ENCODE results near the gene DGKZ.

Gene DGKZ

DNA sequence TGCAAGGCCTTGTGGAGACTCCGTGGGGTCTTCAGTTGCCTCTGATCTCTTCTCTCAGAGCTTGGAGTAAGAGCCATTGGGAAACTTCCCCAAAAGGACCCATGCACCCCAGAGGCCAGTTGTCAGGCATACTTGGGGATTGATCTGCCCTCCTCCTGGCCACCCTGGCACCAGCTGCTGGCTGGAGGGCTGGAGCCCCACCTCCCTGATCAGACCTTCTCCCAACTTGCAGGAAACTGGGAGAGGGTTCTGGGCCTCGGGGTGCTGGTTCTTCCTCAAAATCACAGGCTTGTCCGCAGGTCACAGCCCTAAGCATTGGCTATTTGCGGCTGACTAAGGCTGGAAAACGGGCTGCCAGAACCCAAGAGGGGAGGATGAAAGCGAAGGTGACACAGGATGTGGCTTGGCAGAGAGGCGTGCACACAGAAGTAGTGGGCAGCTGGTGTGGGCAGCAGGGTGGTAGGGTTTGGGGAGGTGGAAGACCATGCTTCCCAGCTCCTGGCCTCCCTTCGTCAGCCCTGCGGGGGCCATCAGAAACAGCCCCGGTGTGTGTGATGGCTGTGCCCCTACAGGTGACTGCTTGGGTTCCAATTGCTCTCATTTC is 1.3 kb upstream of the DGKZ start:
- no peak for DNase-seq (ENCODE audit: low spot score)

- peak; percentile 20 for DNase-seq (ENCODE audit: low spot score)
Observed at GRCh38 chr11:46347637-46348311, 511 bp downstream of the DGKZ start.

DNA sequence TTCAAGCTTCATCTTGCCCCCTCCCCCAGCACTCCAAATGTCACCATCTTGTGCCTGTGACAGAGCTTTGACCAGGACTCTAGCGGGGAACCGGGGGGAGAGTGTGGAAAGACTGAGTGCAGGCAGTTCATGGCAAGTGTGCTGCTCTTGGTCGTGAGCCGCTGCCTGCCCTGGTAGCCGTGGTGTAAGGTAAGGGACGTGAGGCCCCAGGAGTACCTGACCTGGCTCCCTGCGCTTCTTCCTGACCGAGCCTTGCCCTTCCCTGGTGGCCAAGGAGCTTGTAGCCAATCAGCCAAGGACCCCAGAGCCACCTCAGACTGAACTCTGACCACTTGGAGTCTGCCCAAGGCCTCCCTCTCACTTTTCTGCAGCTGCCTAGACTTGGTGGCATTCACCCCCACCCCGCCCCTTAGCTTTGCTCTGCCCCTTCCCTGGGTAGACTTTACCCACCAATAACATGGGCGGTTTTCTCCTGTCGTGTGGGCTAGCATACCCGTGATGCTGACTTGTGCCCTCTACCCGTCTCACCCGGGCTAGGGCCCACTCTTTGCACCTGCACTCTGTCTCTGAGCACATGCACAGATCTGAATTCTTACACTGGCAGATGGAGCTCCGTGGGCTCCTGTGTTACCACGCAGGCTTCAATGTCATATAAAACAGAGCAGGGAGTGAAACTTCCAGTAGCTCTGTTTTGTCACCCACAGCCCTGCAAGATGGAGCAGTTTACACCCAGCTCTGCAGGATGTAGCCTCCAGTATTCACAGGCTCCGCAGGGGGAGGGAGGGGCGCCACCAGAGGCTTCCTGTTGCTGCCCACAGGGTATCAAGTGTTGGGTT is 1.5 kb downstream of the DGKZ start:
- DNase-seq (ENCODE audit: low spot score) = no peak

DNA sequence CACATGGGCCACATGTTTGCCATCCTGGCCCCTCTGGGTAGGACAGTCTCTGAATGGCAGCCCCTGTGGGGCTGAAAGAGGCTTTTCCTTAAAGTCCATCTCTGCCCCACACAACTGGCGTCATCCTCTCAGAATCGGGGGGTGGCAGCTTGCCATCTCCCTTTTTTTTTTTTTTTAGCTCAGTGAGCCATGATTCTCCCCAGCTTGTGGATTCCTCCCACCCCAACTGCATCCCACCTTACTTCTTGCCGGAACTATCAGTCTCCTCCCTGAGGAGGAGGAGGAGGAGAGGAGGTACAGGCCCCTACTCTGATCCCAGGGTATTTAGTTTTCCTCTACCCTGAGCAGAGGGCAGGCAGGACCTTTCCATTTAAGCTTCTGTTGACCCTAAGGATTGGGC is 3.4 kb downstream of the DGKZ start:
- DNase-seq (ENCODE audit: low spot score) = no peak

DNA sequence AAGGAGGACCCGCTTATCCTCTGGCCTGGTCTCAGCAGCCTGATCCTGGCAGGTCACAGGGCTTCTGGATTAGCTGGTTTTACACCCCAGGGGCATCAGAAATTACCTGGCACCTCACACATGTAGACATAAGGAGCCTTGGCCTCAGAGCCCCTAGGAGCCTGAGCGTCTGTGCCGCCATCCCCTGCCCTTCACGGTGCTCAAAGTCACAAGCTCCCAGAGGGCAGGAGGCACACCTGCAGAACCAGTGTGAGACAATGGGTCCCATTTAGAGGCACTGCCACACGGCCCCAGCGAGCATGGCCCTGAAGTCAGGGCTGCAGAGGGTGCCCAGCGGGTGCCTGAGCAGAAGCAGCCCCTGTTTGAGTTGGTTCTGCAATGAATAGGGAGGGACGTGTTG is 3.9 kb downstream of the DGKZ start:
- no peak for DNase-seq (ENCODE audit: low spot score)

GRCh38 chr11:46351606-46352005 is 4.3 kb downstream of the DGKZ start:
- DNase-seq (ENCODE audit: low spot score) = no peak

- DNase-seq (ENCODE audit: low spot score) = peak; percentile 52
Observed at GRCh38 chr11:46352063-46352841, 5.0 kb downstream of the DGKZ start.

GRCh38 chr11:46353698-46354097 is 6.4 kb downstream of the DGKZ start:
- DNase-seq (ENCODE audit: low spot score) = no peak

DNA sequence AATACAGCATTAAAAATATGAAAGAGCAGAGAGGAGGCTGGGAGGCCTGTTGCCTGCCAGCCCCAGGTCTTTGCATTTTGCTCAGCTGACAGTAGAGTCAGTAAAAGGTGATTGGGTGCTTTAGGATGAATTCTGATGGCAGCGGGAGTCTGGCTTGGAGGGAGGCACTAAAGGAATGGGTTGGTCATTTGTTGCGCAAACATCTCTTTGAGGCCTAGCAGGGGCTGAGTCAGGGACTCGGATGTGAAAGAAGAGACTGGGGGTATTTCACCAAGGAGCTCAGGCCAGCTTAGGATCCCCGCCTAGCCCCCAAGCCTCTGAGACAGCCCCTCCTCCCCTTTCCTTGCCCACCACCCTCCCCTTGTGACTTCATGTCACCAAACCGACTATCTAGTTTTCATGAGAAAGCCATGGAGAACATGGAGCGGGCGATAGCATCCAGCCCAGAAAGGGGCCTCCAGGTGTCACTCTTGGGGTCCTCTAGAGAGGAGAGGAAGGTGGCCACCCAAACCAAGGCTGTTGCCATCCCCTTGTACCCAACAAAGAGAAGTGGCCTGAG is 9.7 kb downstream of the DGKZ start:
- no peak for DNase-seq (ENCODE audit: low spot score)

- DNase-seq (ENCODE audit: low spot score) = no peak
Observed at GRCh38 chr11:46357483-46357936, 10.2 kb downstream of the DGKZ start.

- no peak for DNase-seq (ENCODE audit: low spot score)
Observed at GRCh38 chr11:46359953-46360352, 12.7 kb downstream of the DGKZ start.

DNA sequence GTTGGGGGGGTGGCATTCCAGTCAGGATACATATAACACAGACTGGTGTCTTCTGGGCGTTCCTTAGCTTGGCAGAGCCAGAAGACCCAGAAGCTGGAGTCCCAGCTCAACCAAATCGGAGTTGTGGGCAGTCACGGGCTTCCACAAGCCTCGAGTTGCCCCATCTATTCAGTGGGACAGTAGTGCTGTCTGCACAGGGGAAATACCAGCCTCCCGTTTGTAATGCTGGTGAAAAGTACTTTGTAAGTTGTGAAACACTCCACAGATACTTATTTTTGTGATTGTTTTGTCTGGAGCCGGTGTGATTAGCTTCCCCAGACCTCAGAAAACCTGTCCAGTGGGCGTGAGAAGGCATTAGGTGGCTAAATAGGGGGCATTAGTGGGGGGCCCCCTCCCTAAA is 13.6 kb downstream of the DGKZ start:
- DNase-seq (ENCODE audit: low spot score) = no peak

DNA sequence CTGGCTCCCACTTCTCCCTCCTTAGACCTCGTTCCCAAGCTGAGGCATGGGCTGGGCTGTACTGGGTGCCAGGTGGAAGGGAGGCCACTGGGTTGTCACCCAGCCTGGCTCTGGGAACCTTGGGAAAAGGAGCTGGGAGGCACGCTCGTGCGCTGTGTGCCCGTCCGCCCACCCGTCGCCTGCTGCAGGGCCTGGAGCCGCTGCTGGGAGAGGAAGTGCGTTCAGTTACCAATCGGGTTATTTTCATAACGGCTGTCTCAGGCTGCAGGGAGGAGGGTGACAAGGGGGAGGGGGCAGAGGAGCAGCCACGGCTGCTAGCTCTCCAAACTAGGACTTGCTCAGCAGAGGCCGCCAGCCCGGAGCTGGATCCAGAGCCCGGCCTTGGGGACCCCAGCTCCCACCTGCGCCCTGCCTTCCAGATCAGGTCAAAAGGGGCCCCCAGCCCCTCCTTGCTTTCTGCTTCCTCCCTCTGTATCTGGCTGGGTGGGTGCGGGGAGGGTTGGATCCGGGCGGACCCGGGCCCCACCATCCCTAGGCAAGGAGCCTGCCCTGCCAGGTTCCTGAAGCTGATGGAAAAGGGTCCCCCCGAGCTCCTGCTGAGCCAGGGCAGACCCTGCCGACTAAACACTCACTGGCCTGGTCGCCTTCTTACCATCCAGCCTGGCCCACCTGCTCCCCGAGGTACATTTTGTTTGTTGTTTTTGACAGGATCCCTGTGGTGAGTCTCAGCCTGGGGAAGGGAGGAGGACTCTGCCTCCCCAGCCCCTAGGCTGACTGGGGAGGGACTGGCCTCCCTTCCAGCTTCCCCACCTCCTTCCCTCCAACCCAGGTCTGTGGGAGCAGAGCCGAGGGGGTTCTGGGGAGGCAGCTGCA is 14.3 kb downstream of the DGKZ start:
- peak; percentile 74 for DNase-seq (ENCODE audit: low spot score)

DNA sequence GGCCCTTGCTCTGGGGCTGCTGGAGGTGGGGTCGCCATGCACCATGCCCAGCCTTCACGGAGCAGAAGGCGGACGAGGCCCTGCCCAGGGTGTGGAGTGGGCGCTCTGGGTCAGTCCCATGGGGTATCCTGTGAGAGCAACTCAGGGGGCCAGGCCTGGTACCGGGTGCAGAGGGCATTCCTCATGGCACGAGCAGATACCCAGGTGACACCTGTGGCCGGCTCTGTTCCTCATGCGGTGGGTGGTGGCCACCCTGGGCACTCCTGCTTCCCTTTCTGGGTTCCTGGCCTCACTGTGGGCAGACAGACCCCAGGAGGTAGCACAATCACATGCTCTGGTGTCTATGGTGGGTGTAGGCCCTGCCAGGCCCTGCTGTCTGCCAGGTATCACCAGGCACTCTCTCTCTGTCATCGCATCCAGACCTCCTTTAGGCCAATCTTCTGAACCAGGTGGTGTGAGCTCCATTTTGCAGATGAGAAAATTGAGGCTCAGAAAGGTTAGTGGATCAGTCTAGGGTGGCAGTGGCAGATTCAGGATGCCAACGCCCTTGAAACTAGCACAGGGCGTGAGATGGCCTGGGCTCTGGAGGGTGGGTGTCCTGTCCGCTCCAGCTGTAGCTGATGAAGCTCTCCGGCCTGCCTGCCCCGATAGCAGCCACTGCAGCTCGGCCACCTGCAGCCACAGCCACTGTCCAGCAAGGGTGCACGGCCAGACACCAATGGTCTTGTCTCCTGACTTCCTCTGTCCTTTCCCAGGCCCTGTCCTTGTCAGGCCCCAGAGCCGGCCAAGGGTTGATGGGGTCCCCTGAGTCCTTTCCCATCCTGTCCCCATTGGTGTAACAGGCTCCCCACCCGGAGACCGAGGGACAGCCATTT is 15.1 kb downstream of the DGKZ start:
- no peak for DNase-seq (ENCODE audit: low spot score)

GRCh38 chr11:46363031-46363407 is 15.8 kb downstream of the DGKZ start:
- peak; percentile 76 for DNase-seq (ENCODE audit: low spot score)

DNA sequence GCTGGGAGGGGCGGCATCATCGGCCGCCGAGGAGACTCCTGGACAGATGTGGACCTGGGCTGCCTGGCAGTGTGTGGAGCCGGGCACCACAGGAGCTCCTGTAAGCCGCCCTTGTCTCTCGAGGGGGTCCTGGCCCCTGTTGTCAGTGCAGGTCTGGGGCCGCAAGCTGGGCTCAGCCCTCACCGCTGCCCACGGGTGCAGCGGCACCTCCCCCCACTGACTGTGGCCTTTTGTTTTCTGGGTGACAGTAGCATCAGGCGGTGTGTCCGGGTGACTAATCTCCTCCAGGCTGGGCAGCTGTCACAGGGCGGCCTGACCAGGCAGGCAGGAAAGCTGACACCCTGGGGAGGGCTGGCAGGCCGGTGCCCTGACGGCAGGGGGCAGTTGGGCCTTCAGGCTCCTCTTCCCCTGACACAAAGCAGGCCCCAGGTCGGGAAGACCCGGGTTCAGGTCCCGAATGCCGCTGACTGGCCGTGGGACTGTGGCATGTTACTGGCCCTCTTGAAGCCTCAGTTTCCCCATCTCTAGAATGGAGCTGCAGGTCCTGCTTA is 16.3 kb downstream of the DGKZ start:
- DNase-seq (ENCODE audit: low spot score) = peak; percentile 82

- no peak for DNase-seq (ENCODE audit: low spot score)
Observed at GRCh38 chr11:46364056-46364455, 16.8 kb downstream of the DGKZ start.

GRCh38 chr11:46364791-46365190 is 17.5 kb downstream of the DGKZ start:
- DNase-seq (ENCODE audit: low spot score) = no peak

DNA sequence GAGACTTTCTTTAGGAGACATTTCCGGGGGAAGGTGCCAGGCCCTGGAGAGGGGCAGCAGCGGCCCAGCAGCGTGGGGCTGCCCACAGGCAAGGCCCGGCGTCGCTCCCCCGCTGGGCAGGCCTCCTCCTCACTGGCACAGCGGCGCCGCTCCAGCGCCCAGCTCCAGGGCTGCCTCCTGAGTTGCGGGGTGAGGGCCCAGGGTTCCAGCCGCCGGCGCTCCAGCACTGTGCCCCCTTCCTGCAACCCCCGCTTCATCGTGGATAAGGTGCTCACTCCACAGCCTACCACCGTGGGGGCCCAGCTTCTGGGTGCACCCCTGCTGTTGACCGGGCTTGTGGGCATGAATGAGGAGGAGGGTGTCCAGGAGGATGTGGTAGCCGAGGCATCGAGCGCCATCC is 19.0 kb downstream of the DGKZ start:
- no peak for DNase-seq (ENCODE audit: low spot score)

All from AG08395 (cell line).